H9 (cell line): ENCODE results near the gene MYO18B. TPM values are rescaled to one million over a fixed set of nuclear protein-coding genes. Genes with fewer than 3 reads are reported as not detected.

ENCODE experiments used
- DNase-seq: peaks from one replicate; pipeline ENCODE4 v3.0.0-alpha.2; 2017
- H2AFZ ChIP-seq: one replicate; pipeline ENCODE4 v1.6.1; 2013; ENCODE audit warnings: mild to moderate bottlenecking, low read length, control low read depth, moderate library complexity
- H2AK5ac ChIP-seq: 2 replicates; pipeline ENCODE4 v1.6.1; 2013; ENCODE audit warnings: low read length, control low read depth, mixed read lengths; ENCODE audit not compliant: insufficient read length
- H2BK120ac ChIP-seq: one replicate; pipeline ENCODE4 v1.6.1; 2013; ENCODE audit warnings: low read depth, mild to moderate bottlenecking, low read length, control low read depth, inconsistent platforms; ENCODE audit not compliant: poor library complexity, severe bottlenecking
- H2BK12ac ChIP-seq: 2 replicates; pipeline ENCODE4 v1.6.1; 2013; ENCODE audit warnings: low read length, control low read depth, mixed read lengths, low read depth; ENCODE audit not compliant: insufficient read length
- H2BK15ac ChIP-seq: 2 replicates; pipeline ENCODE4 v1.6.1; 2013; ENCODE audit warnings: low read depth, low read length, control low read depth
- H2BK20ac ChIP-seq: one replicate; pipeline ENCODE4 v1.6.1; 2013; ENCODE audit warnings: low read depth, mild to moderate bottlenecking, low read length, control low read depth, inconsistent platforms; ENCODE audit not compliant: poor library complexity, severe bottlenecking
- H2BK5ac ChIP-seq: 2 replicates; pipeline ENCODE4 v1.6.1; 2013; ENCODE audit warnings: low read length, control low read depth, mixed read lengths; ENCODE audit not compliant: insufficient read length
- H3K14ac ChIP-seq: 2 replicates; pipeline ENCODE4 v1.6.1; 2013; ENCODE audit warnings: low read length, control low read depth; ENCODE audit not compliant: insufficient read depth
- H3K18ac ChIP-seq: 2 replicates; pipeline ENCODE4 v1.6.1; 2013; ENCODE audit warnings: low read depth, mild to moderate bottlenecking, mixed read lengths, low read length, control low read depth; ENCODE audit not compliant: insufficient read length
- H3K23ac ChIP-seq: 2 replicates; pipeline ENCODE4 v1.6.1; 2013; ENCODE audit warnings: low read length, control low read depth, mixed read lengths, low read depth; ENCODE audit not compliant: insufficient read length
- H3K23me2 ChIP-seq: 2 replicates; pipeline ENCODE4 v1.6.1; 2013; ENCODE audit warnings: low read depth, mild to moderate bottlenecking, mixed read lengths, low read length, control low read depth; ENCODE audit not compliant: insufficient read length, poor library complexity, severe bottlenecking
- H3K27ac ChIP-seq: 2 replicates; pipeline ENCODE4 v1.5.1; 2013; ENCODE audit warnings: low read length, control low read depth, mixed read lengths, low read depth; ENCODE audit not compliant: insufficient read length
- H3K27me3 ChIP-seq: 2 replicates; pipeline ENCODE4 v1.6.1; 2013; ENCODE audit warnings: low read length, control low read depth, inconsistent platforms; ENCODE audit not compliant: insufficient read depth
- H3K4ac ChIP-seq: 2 replicates; pipeline ENCODE4 v1.6.1; 2013; ENCODE audit warnings: low read depth, mild to moderate bottlenecking, control low read depth, inconsistent platforms, low read length, moderate library complexity
- H3K4me1 ChIP-seq: 2 replicates; pipeline ENCODE4 v1.6.1; 2013; ENCODE audit warnings: low read length, control low read depth, inconsistent platforms; ENCODE audit not compliant: insufficient read depth
- H3K4me2 ChIP-seq: 2 replicates; pipeline ENCODE4 v1.6.1; 2013; ENCODE audit warnings: low read length, control low read depth, mixed read lengths; ENCODE audit not compliant: insufficient read length, insufficient read depth
- H3K56ac ChIP-seq: 2 replicates; pipeline ENCODE4 v1.6.1; 2013; ENCODE audit warnings: low read depth, mild to moderate bottlenecking, mixed read lengths, low read length, control low read depth; ENCODE audit not compliant: insufficient read length
- H3K79me1 ChIP-seq: 2 replicates; pipeline ENCODE4 v1.6.1; 2013; ENCODE audit warnings: low read depth, mild to moderate bottlenecking, moderate library complexity, low read length, control low read depth, inconsistent platforms; ENCODE audit not compliant: insufficient read depth, poor library complexity, severe bottlenecking
- H3K79me2 ChIP-seq: 2 replicates; pipeline ENCODE4 v1.6.1; 2013; ENCODE audit warnings: low read length, control low read depth, inconsistent platforms; ENCODE audit not compliant: insufficient read depth
- H3K9ac ChIP-seq: 2 replicates; pipeline ENCODE4 v1.6.1; 2013; ENCODE audit warnings: low read length, control low read depth, mixed read lengths; ENCODE audit not compliant: insufficient read length; ENCODE audit errors: extremely low read depth
- H3K9me3 ChIP-seq: one replicate; pipeline ENCODE4 v1.6.1; 2013; ENCODE audit warnings: low read depth, low read length, inconsistent platforms; ENCODE audit not compliant: control insufficient read depth
- H3T11ph ChIP-seq: one replicate; pipeline ENCODE4 v1.6.1; 2013; ENCODE audit warnings: mild to moderate bottlenecking, low read length, control low read depth, inconsistent platforms
- H4K20me1 ChIP-seq: one replicate; pipeline ENCODE4 v1.6.1; 2013; ENCODE audit not compliant: control insufficient read depth, insufficient read length, insufficient read depth
- H4K5ac ChIP-seq: 2 replicates; pipeline ENCODE4 v1.6.1; 2013; ENCODE audit warnings: low read depth, mild to moderate bottlenecking, mixed read lengths, low read length, control low read depth; ENCODE audit not compliant: insufficient read length
- H4K8ac ChIP-seq: replicated peaks from 2 replicates; pipeline ENCODE4 v1.6.1; 2013; ENCODE audit warnings: low read length, control low read depth, mixed read lengths, low read depth; ENCODE audit not compliant: insufficient read length
- H4K91ac ChIP-seq: 2 replicates; pipeline ENCODE4 v1.6.1; 2013; ENCODE audit warnings: low read depth, mild to moderate bottlenecking, moderate library complexity, mixed read lengths, low read length, control low read depth; ENCODE audit not compliant: insufficient read length
- H3K27ac Mint-ChIP-seq, 3 experiments: 2 replicates in 2 of 3; 3 replicates in 1 of 3; pipeline ENCODE4 v1.8.0; 2020 to 2021; ENCODE audit warnings: mixed read lengths in 3 of 3, mild to moderate bottlenecking in 1 of 3, moderate library complexity in 1 of 3
- H3K27me3 Mint-ChIP-seq: 2 replicates; pipeline ENCODE4 v1.8.0; 2021; ENCODE audit warnings: low read depth, mild to moderate bottlenecking, moderate library complexity, mixed read lengths
- H3K36me3 Mint-ChIP-seq, 3 experiments: 2 replicates in 2 of 3; 3 replicates in 1 of 3; pipeline ENCODE4 v1.8.0; 2020 to 2021; ENCODE audit warnings: low read depth in 3 of 3, mixed read lengths in 3 of 3; ENCODE audit not compliant: insufficient read depth in 1 of 3
- H3K4me1 Mint-ChIP-seq, 2 experiments: 2 replicates each; pipeline ENCODE4 v1.8.0; 2020; ENCODE audit warnings: mixed read lengths in 2 of 2
- H3K4me3 Mint-ChIP-seq, 2 experiments: 2 replicates in 1 of 2; 3 replicates in 1 of 2; pipeline ENCODE4 v1.8.0; 2020 to 2021; ENCODE audit warnings: mild to moderate bottlenecking in 2 of 2, mixed read lengths in 2 of 2, moderate library complexity in 1 of 2
- H3K9me3 Mint-ChIP-seq, 2 experiments: 2 replicates in 1 of 2; 3 replicates in 1 of 2; pipeline ENCODE4 v1.8.0; 2020; ENCODE audit warnings: mild to moderate bottlenecking in 2 of 2, mixed read lengths in 2 of 2, moderate library complexity in 1 of 2
- WGBS: extraction: QIAGEN DNeasy Blood & Tissue Kit; methylation state at CpG from one replicate; pipeline ENCODE4 v1.1.7; 2013; ENCODE audit warnings: missing lambda C conversion rate, low lambda C conversion rate, mixed read lengths; ENCODE audit not compliant: insufficient read length; ENCODE audit errors: extremely low coverage; 5-methylcytosine and 5-hydroxymethylcytosine counted together
- total RNA-seq: library from RNA; stranded (reverse); gene quantifications from 2 replicates; pipeline ENCODE4 v1.2.1, GENCODE V29; 2021
- TF ChIP-seq, protein P1 (sequence below): fragments of 200-600 bp; sonication (generic); conservative IDR thresholded peaks from 3 replicates; pipeline ENCODE4 v1.8.0; 2021; ENCODE audit warnings: antibody characterized with exemption, mild to moderate bottlenecking

The MYO18B gene
- total RNA-seq, 1 experiment from 2014 or later, result 0.46 TPM

DNA sequence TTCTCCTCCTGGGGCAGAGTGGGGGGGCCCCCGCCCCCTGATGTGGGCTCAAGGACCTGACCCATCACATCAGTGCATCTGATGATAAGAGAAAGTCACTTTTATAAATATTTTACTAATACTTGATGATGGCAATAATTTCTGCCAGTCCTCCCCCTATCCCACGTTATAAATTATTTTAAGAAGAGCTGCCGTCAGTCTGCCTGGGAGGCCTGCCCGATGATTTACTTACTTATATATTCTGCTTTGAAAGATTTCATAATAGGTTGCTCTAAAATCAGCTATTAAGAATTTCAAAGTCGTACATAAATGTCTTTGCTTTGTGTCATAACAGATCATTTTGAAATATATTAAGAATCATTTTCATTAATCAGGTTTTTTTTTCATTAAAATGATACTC is 58.8 kb downstream of the MYO18B start:
- Histone ChIP-seq H4K8ac (no peak overlapping the region), H2BK12ac (no peak overlapping the region), H3K9ac (no peak overlapping the region), H3K23ac (no peak overlapping the region), H3K18ac (no peak overlapping the region), H2BK15ac (no peak overlapping the region), H2BK120ac (no peak overlapping the region), H4K91ac (no peak overlapping the region), H3K56ac (no peak overlapping the region), H2BK20ac (no peak overlapping the region), H3K4me1 (no peaks in the 10 kb centered on the region), H3K4me2 (no peak overlapping the region), H3K14ac (no peak overlapping the region), H3T11ph (no peak overlapping the region), H4K20me1 (no peaks in the 10 kb centered on the region), H2AFZ (no peak overlapping the region), H2AK5ac (no peak overlapping the region), H3K27me3 (no peaks in the 10 kb centered on the region), H3K4ac (no peak overlapping the region), H3K23me2 (no peaks in the 10 kb centered on the region), H3K79me1 (no peaks in the 10 kb centered on the region), H2BK5ac (no peak overlapping the region), H3K27ac (no peak overlapping the region), H4K5ac (no peak overlapping the region), H3K79me2 (no peaks in the 10 kb centered on the region), H3K9me3 (no peaks in the 10 kb centered on the region)
- Mint-ChIP-seq H3K9me3 (no peaks in the 10 kb centered on the region), H3K4me3 (no peak overlapping the region), H3K36me3 (no peaks in the 10 kb centered on the region), H3K27ac (no peak overlapping the region), H3K4me1 (no peaks in the 10 kb centered on the region), H3K27me3 (peaks cover 23% of the 10 kb centered on the region)
- DNase-seq, result no peak
- TF ChIP-seq, protein P1, sequence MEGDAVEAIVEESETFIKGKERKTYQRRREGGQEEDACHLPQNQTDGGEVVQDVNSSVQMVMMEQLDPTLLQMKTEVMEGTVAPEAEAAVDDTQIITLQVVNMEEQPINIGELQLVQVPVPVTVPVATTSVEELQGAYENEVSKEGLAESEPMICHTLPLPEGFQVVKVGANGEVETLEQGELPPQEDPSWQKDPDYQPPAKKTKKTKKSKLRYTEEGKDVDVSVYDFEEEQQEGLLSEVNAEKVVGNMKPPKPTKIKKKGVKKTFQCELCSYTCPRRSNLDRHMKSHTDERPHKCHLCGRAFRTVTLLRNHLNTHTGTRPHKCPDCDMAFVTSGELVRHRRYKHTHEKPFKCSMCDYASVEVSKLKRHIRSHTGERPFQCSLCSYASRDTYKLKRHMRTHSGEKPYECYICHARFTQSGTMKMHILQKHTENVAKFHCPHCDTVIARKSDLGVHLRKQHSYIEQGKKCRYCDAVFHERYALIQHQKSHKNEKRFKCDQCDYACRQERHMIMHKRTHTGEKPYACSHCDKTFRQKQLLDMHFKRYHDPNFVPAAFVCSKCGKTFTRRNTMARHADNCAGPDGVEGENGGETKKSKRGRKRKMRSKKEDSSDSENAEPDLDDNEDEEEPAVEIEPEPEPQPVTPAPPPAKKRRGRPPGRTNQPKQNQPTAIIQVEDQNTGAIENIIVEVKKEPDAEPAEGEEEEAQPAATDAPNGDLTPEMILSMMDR, result no peak
- no CpG with 5 or more reads among the region's 5 CpGs for WGBS
